Measurements from ENCODE around the gene DNAJC13.
"Not testable (repeated sequence)": the region's sequence is repeated elsewhere in the genome, so short reads cannot be mapped to it uniquely, and the experiment has no call there.

The DNAJC13 gene

GRCh38 chr3:132550579-132551305 lies 133.4 kb downstream of the DNAJC13 start:
- no peak for DNase-seq

GRCh38 chr3:132553826-132554225 lies 136.5 kb downstream of the DNAJC13 start:
- DNase-seq = no peak

- no peak for DNase-seq
Measured at GRCh38 chr3:132554437-132554836, 137.1 kb downstream of the DNAJC13 start.

DNA sequence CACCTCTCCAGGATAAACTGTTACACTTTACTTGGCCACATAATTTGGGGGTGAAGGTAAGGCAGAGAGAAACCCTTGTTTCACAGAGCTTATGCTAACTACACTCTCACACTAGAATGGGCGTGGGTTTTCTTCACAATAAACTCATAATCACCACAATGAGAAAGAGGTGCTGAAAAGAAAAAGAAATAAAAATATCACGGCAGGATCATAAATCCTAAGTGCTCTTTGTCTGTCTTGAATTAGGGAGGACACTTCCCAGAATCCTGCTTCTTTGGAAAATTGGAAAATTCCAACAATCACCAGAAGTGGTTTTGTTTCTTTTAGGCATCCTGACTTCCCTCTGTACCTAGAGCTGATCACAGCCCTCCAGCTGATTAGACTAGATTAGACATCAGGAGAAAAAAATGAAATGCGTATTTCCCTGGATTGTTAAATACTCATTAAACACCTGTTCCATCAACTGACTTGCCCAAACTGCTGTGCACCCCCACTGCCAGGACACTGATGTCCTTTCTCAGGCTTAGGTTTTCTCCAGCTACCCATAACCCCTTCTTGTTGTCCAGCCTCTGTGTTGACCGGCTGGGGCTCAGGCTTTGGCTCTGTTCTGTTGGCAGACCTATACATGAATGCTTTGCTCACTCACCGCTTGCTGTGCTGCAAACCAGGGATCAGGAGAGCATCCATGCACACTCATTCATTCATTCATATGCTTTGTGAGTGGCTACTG lies 138.2 kb downstream of the DNAJC13 start:
- DNase-seq = no peak

- DNase-seq = not testable (repeated sequence)
Measured at GRCh38 chr3:132556036-132556386, 138.7 kb downstream of the DNAJC13 start.

GRCh38 chr3:132556508-132557159 lies 139.3 kb downstream of the DNAJC13 start:
- no peak for DNase-seq

DNA sequence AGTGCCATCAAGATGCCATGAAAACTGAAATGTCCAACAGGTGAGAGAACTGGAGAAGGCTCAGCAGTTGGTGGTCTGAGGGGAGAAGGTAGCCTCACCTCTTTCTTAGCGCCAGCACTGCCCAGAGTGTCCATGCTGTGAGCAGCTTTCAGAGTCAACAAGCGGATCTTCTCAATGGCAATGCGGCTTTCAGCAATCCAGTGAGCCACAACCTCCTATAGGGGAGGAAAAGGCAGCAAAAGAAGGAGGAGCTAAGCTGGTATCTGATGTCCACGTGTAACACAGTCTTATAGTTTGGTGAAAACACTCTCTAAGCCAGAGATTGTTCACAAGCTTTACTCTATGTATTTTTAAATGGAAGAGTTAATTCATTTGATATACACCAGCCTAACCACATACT lies 143.7 kb downstream of the DNAJC13 start:
- DNase-seq = no peak

- DNase-seq = no peak
Measured at GRCh38 chr3:132563420-132564069, 146.2 kb downstream of the DNAJC13 start.

DNA sequence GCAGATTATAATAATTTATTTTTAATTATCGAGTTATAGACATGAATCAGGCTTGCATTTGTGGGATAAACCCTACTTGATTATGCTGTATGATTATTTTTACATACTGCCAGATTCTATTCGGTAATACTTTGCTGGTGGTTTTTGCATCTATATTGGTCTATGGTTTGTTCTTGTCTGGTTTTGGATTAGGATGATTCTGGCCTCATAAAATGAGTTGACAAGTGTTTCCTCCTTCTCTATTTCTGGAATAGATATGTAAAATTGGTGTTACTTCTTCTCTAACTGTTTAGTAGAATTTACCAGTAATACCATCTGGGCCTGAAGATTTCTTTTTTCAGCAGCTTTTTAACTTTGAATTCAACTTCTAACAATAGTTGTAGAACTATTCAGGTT lies 146.8 kb downstream of the DNAJC13 start:
- no peak for DNase-seq

- no peak for DNase-seq
Measured at GRCh38 chr3:132568422-132568821, 151.1 kb downstream of the DNAJC13 start.

DNA sequence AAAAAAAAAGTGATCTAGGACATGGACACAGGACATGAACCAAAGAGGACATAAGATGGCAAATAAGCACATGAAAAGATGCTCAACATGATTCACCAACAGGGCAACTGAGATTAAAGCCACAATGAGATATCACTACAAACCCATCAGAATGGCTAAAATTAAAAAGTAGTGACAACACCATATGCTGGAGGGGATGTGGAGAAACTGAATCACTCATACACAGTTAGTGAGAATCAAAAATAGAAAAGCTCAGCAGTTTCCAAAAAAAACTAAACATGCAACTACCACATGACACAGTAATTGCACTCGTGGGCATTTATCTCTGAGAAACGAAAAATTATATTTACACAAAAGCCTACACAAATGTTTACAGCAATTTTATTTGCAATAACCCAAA lies 151.9 kb downstream of the DNAJC13 start:
- DNase-seq = peak; percentile 31

- DNase-seq = no peak
Measured at GRCh38 chr3:132569580-132569979, 152.3 kb downstream of the DNAJC13 start.

DNA sequence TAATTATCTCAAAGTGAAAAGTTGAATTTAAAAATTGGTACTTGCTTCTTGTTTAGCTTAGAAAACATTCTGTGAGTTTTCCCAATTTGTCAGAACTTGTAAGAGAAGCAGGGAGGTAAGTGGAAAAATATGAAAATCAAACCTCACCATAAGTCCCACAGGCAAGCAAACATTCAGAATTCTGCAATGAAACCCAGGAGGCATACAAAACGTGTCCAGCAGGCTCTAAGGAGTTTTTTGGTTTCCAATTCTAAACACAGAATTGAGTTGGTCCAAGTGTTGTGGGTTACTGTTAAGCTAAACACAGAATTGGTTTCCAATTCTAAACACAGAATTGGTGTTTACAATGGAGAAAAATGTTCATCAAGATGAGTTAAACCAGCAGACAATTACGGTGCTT lies 152.7 kb downstream of the DNAJC13 start:
- no peak for DNase-seq

GRCh38 chr3:132573797-132574211 lies 156.5 kb downstream of the DNAJC13 start:
- DNase-seq = no peak

- DNase-seq = no peak
Measured at GRCh38 chr3:132587401-132587800, 170.1 kb downstream of the DNAJC13 start.
